Middle frontal gyrus (tissue), 1 donor: ENCODE results near the gene POTEH.
"Not testable (repeated sequence)": the region's sequence is repeated elsewhere in the genome, so short reads cannot be mapped to it uniquely, and the experiment has no call there.

Source experiments
- DNase-seq: peaks from one replicate; pipeline ENCODE4 v3.0.0-alpha.2; 2015; ENCODE audit warnings: low spot score; ENCODE audit errors: extremely low spot score

Gene POTEH

GRCh38 chr22:15734411-15734810 lies 44.6 kb downstream of the POTEH start:
- not testable (repeated sequence) for DNase-seq

DNA sequence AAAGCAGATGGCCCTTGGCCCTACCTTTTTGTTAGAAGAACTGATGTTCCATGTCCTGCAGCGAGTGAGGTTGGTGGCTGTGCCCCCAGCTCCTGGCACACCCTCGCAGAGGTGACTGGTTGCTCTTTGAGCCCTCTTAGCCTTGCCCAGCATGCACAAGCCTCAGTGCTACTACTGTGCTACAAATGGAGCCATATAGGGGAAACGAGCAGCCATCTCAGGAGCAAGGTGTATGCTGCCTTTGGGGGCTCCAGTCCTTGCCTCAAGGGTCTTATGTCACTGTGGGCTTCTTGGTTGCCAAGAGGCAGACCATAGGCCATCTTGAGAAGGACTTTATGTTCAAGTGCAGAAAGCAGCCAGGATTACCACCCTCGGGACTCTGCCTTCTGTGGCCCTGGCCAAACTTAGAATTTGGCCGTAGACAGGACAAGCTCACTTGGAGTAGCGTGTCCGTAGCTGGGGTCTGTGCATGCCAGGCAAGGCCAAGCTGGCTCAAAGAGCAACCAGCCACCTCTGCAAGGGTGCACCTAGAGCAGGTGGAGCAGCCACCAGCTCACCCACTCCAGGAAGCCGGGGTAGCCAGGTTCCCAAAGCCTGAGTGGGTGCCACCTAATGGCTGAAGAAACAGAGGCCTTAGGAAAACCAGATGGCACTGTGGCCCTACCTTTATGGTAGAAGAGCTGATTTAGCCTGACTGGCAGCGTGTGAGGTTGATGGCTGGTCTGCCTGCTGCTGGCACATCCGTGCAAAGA lies 48.5 kb downstream of the POTEH start:
- not testable (repeated sequence) for DNase-seq

DNA sequence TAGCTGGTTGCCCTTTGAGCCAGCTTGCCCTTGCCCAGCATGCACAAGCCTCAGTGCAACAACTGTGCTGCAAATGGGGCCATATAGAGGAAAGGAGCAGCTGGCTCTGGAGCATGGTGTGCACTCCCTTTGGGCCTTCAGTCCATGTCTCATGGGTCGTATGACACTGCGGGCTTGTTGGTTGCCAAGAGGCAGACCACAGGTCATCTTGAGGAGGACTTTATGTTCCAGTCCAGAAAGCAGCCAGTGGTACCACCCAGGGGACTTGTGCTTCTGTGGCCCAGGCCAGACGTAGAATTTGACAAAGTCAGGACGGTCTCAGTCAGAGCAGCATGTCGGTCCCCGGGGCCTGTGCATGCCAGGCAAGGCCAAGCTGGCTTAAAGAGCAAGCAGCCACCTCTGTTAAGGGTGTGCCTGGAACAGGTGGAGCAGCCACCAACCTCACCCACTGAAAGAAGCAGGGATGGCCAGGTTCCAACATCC lies 49.1 kb downstream of the POTEH start:
- DNase-seq: not testable (repeated sequence)

- DNase-seq: not testable (repeated sequence)
Observed at GRCh38 chr22:15747636-15748323, 58.0 kb downstream of the POTEH start.

DNA sequence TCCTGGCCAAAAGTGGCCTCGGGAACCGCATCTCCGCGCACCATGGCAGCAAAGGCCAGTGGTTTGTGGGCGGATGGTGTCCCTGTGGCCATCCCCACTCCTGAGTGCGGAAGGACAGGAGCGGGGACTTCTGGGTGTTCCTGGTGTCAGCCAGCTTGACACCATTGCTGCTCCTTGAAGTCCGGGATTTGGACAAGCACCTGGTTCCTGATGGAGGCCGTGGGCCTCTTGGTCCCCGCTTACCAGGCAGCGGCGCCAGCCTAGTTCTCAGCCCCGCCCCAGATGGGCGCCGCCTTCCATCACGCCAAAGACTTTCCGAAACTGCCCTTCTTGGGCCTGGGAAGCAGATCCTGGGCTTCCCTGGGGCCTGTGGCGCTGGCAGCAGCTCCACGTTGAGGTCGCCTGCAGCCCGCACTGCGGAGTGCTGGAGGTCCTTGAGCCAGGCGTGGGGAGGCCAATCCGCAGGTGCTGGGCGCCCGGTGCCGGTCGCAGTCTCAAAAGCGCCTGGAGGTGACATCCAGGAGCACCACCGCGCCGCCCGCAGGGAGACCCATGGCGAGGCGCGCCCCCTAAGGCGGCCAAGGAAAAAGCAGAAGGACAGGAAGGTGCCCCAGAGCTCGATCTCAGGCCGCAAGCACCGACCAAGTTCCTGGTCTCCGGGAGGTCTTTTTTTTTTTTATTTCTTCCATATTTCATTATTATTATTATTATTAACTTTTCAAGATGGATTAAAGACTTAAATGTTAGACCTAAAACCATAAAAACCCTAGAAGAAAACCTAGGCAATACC lies 59.5 kb downstream of the POTEH start:
- DNase-seq: not testable (repeated sequence)

DNA sequence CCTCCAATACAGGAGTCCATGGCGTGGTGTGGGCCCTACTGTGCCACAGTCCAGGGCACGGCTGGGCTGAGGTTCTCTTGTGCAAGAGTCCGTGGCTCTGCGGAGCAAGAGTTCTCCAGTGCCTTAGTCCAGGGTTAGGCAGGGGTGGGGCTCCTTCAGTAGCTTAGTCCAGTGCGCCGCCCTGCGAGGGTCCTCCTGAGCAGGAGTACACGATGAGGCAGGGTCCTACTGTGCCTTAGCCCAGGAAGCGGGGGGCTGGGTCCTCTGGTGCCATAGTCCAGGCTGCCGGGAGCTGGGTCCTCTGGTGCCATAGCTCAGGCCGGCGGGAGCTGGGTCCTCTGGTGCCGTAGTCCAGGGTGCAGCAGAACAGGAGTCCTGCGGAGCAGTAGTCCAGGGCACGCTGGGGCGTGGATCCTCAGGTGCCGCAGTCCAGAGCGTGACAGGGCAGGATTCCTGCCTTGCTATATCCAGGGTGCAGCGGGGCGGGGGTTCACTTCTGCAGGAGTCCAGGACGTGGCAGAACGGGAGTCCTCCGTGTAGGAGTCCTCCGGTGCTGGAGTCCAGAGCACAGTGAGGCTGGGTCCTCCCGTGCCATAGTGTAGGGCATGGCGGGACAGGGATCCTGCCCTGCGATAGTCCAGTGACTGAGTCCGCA lies 69.7 kb downstream of the POTEH start:
- DNase-seq: not testable (repeated sequence)

DNA sequence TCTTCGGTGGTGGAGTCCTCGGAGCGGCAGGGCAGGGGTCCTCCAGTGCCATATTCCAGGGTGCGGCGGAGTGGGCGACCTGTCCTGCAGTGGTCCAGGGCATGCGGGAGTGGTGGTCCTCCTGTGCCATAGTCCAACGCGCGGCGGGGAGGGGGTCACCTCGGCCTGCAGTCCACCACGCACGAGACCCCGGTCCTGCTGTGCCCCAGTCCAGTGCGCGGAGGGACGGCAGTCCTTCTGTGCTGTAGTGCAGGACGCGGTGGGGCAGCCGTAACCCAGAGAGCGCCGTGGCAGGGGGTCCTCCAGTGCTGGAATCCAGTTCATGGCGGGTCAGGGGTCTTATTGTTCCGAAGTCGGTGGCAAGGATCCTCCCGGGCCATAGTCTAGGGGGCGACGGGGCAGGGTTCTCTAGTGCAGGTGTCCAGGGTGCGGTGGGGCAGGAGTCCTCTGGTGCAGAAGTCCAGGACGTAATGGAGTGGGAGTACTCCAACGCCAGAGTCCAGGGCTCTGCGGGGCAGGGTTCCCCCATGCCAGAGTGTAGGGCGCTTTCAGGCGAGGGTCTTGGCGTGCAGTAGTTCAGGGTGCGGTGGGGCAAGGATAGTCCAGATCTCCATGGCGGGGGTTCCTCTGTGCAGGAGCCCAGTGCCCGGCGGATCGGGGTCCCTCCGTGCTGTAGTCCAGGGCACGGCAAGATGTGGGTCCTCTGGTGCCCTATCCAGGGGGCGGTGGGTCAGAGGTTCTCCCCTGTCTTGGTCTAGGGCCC lies 70.7 kb downstream of the POTEH start:
- DNase-seq: not testable (repeated sequence)

DNA sequence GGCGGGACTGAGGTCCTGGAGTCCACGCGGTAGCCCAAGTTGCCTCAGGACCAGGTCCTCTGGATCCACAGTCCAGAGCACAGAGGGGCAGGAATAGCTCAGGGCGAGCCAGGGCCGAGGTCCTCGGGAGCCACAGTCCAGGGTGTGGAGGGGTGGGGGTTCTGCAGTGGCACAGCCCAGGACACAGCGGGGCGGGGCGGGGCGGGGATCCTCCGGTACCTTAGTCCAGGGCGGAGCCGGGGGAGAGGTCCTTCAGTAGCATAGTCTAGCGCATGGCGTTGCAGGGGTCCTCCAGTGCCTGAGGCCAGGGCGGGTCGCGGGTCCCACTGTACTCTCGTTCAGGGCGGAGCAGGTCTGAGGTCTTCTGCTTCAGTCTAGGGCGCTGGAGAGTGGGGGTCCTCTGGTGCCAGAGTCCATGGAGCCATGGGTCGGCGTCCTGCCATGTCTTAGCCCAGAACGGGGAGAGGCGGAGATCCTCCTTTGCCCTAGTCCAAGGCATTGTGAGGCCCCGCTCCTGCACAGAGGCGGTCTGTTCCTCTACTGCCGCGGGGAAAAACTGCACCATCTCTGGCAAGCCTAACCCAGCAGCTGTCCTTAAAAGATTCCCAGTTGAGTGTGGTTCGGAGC lies 71.4 kb downstream of the POTEH start:
- not testable (repeated sequence) for DNase-seq

- DNase-seq: not testable (repeated sequence)
Observed at GRCh38 chr22:15763559-15763958, 73.7 kb downstream of the POTEH start.
